ENCODE data around the gene DYNC1H1.

DNA sequence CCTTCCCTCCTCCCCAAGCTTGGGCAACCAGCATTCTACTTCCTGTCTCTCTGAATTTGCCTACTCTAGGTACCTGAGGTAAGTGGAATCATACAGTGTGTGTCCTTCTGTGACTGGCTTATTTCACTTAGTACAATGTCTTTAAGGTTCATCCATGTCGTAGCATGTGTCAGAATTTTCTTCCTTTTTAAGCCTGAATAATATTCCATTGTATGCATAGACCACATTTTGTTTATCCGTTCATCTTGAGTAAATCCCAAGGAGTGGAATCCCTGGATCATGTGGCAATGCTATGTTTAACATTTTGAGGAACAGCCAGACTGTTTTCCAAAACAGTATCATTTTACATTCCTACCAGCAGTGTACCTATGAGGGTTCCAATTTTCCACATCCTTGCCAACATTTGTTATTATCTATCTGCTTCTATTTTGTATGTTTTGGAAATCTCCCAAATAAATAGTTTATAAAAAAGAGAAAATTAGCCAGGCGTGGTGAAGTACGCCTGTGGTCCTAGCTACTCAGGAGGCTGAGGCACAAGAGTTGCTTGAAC lies 110.1 kb downstream of the DYNC1H1 start:
- no peak for TF ChIP-seq EZH2phosphoT487 (IDR thresholded peaks at IDR 0.05; ENCODE audit: borderline replicate concordance, low read depth, low read length)
- TF ChIP-seq, protein P1, sequence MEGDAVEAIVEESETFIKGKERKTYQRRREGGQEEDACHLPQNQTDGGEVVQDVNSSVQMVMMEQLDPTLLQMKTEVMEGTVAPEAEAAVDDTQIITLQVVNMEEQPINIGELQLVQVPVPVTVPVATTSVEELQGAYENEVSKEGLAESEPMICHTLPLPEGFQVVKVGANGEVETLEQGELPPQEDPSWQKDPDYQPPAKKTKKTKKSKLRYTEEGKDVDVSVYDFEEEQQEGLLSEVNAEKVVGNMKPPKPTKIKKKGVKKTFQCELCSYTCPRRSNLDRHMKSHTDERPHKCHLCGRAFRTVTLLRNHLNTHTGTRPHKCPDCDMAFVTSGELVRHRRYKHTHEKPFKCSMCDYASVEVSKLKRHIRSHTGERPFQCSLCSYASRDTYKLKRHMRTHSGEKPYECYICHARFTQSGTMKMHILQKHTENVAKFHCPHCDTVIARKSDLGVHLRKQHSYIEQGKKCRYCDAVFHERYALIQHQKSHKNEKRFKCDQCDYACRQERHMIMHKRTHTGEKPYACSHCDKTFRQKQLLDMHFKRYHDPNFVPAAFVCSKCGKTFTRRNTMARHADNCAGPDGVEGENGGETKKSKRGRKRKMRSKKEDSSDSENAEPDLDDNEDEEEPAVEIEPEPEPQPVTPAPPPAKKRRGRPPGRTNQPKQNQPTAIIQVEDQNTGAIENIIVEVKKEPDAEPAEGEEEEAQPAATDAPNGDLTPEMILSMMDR (conservative IDR thresholded peaks at IDR 0.05; ENCODE audit: low read length) = no peak

Data from OCI-LY7 (cell line).